ENCODE data around the gene SLC6A1.
A peak's percentile ranks its signal among the peaks of the same experiment; 100 is the strongest.

The SLC6A1 gene

DNA sequence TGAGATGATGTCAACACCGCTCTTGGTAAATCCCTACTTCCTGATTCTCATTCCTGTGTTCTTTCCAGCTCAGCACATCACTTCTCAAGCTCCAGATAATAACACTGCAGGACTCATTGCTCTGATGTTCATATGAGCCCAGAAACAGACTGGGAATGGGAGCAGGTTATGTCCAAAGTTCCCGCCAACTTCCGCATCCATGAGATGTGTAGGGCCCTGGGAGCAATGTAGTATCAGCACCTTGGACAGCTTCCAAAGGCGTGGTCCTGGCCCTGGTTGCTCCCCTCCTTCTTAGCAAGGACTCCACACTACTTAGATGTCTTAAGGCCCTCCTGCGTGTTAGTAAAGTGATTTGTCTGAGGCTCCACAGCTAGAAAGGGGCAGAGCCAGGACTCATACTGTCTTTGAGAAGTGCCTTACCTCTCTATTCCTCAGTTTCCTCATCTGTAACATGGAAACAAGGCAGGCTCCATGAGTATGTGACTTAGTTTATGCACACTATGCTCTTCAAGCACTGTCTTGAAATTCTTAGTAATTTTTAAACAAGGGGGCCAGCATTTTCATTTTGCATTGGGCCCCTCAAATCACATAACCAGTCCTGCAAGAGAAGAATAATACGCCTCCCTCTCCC is 27.9 kb upstream of the SLC6A1 start:
- in situ Hi-C loops (cut with MboI; ENCODE audit: low pct_unique_long_range_greater_than_20kb, low sequenced_read_pairs) = no loop called here
- DNase-seq = peak; percentile 49

- DNase-seq = no peak
- in situ Hi-C loops (cut with MboI; ENCODE audit: low pct_unique_long_range_greater_than_20kb, low sequenced_read_pairs) = no loop called here
These were observed 24.1 kb upstream of the SLC6A1 start for GRCh38 chr3:10968401-10968800.

DNA sequence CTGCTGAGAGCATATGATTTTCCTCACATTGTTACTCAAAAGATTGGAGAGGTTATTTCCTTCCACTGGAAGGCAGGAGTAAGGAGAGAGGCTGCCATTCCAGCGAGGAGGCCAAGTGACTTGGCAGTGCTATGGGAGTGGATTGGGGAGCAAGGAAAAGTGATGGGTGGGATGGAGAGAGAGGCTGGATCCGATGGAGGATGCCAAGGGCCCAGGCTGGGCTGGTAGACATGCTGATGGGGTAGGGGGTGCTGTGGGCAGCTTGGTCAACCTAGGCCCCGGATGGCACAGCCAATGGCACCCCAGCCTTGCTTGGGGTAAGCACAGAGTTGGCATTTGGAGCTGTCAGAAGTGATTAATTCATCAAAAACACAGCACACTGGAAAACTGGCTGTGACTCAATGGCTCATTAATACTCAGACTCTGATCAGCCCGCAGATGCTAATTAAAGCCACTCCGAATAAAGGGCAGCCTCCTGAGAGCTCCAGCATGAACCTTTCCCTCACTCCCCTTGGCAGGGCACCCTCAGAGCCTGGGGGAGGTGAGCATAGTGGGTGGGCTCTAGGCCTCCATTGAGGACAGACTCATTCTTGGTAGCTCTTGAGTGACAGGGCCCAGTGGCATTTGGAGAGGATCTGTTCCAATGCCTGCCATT is 22.1 kb upstream of the SLC6A1 start:
- in situ Hi-C loops (cut with MboI; ENCODE audit: low pct_unique_long_range_greater_than_20kb, low sequenced_read_pairs) = no loop called here
- no peak for DNase-seq

- in situ Hi-C loops (cut with MboI; ENCODE audit: low pct_unique_long_range_greater_than_20kb, low sequenced_read_pairs) = no loop called here
- no peak for DNase-seq
These were observed 20.3 kb upstream of the SLC6A1 start for GRCh38 chr3:10972072-10972782.

GRCh38 chr3:10973046-10973595 is 19.4 kb upstream of the SLC6A1 start:
- in situ Hi-C loops (cut with MboI; ENCODE audit: low pct_unique_long_range_greater_than_20kb, low sequenced_read_pairs) = no loop called here

DNA sequence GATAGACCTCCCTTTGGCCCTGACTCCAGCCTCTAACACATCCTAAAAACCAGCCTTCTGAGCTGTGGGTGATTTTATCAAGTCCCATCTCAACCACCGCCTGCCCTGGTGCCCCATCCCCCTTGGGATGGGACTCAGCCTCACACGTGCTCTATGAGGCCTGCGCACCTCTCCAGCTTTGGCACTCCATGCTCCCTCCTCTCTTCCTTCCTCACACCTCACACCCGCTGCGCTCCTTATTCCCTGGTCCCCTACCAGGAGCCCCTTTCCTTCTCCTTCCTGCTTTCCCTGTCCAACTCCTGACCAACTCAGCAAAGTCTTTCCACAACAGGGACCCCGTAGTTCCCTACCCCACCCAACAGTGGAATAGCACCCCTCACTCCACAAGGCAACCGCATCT is 18.4 kb upstream of the SLC6A1 start:
- DNase-seq = no peak
- in situ Hi-C loops (cut with MboI; ENCODE audit: low pct_unique_long_range_greater_than_20kb, low sequenced_read_pairs) = no loop called here

More at GRCh38 chr3:10973046-10973595, 19.4 kb upstream of the SLC6A1 start:
- DNase-seq = no peak

GRCh38 chr3:10974746-10975375 is 17.7 kb upstream of the SLC6A1 start:
- in situ Hi-C loops (cut with MboI; ENCODE audit: low pct_unique_long_range_greater_than_20kb, low sequenced_read_pairs) = no loop called here
- no peak for DNase-seq

GRCh38 chr3:10975695-10976234 is 16.8 kb upstream of the SLC6A1 start:
- in situ Hi-C loops (cut with MboI; ENCODE audit: low pct_unique_long_range_greater_than_20kb, low sequenced_read_pairs) = no loop called here
- no peak for DNase-seq

DNA sequence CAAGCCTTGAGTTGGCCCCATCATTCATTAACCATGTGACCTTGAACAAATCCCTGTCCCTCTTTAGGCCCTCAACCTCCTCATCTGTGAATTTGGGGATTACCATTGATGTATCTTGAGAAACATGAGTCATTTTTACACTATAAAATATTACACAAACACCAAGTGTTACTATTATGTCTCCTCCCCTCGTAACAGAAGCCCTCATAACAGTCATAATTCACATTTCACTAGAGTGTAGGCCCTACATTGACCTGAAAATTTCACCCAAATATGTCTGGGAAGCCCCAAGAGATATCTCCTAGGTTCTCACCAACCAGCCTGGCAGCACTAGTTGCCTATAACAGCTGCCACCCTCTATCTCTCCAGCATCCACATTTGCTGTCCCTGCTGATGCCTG is 15.8 kb upstream of the SLC6A1 start:
- in situ Hi-C loops (cut with MboI; ENCODE audit: low pct_unique_long_range_greater_than_20kb, low sequenced_read_pairs) = no loop called here
- no peak for DNase-seq

GRCh38 chr3:10977892-10978510 is 14.5 kb upstream of the SLC6A1 start:
- in situ Hi-C loops (cut with MboI; ENCODE audit: low pct_unique_long_range_greater_than_20kb, low sequenced_read_pairs) = no loop called here
- no peak for DNase-seq

DNA sequence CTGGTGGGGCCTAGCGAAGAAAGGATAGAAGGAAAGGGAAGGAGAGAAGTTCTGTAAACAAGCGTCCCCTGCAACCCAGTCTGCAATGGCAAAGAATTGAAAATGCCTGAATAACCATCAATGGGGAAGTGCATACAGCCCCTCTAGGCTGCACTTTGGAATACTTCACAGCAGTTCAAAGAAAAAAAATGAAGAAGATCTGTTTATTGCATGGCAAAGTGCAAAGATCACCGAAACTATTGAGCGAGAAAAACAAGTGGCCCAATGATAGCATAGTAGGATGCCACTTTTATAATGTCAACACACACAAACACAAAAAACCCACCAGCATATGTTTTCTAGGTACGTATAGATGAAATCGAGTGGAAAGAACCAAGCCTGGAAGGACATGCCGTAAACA is 13.6 kb upstream of the SLC6A1 start:
- in situ Hi-C loops (cut with MboI; ENCODE audit: low pct_unique_long_range_greater_than_20kb, low sequenced_read_pairs) = no loop called here

DNA sequence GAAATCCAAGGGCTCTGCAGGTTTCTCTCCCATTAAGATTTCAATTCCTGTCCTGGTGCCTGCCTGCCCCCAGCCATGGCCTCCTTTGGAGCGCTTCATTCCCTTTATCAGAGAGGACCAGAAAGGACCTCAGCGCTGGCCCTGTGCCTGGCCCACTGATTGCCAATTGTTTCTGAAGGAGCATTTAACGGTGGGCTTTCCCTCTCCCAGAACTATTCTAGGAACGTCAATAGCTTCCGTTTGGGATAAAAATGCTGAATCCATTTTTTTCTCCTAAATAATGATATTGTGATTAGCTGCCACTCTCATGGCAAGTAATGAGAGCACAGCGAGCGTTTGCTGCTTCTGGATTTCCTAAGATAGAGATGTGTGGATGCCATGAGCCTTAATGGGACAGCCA is 12.2 kb upstream of the SLC6A1 start:
- in situ Hi-C loops (cut with MboI; ENCODE audit: low pct_unique_long_range_greater_than_20kb, low sequenced_read_pairs) = no loop called here
- DNase-seq = no peak

More for the DNA sequence above, 13.6 kb upstream of the SLC6A1 start:
- DNase-seq = no peak

DNA sequence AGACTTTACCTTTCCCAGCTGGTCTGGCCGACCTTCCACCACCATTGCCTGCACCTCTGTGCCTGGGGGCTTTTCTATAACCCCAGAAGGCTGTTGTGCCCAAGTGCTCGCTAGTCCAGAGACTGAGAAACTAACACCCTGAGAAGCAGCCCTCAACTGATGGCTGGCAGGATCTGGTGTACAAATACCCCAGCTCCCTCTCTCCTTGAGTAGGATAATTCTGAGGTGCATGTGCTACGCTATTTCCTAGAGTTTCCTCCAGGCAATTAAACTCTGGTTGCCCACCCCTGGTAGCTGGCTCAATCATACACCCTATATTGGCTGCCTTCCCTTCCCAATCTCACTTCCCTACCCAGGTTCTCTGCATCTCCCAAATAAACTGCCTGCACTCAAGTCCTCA is 11.5 kb upstream of the SLC6A1 start:
- in situ Hi-C loops (cut with MboI; ENCODE audit: low pct_unique_long_range_greater_than_20kb, low sequenced_read_pairs) = no loop called here
- DNase-seq = no peak

GRCh38 chr3:10981961-10982360 is 10.6 kb upstream of the SLC6A1 start:
- in situ Hi-C loops (cut with MboI; ENCODE audit: low pct_unique_long_range_greater_than_20kb, low sequenced_read_pairs) = no loop called here
- DNase-seq = no peak

- in situ Hi-C loops (cut with MboI; ENCODE audit: low pct_unique_long_range_greater_than_20kb, low sequenced_read_pairs) = no loop called here
- DNase-seq = no peak
These were observed 9.8 kb upstream of the SLC6A1 start for GRCh38 chr3:10982782-10983181.

DNA sequence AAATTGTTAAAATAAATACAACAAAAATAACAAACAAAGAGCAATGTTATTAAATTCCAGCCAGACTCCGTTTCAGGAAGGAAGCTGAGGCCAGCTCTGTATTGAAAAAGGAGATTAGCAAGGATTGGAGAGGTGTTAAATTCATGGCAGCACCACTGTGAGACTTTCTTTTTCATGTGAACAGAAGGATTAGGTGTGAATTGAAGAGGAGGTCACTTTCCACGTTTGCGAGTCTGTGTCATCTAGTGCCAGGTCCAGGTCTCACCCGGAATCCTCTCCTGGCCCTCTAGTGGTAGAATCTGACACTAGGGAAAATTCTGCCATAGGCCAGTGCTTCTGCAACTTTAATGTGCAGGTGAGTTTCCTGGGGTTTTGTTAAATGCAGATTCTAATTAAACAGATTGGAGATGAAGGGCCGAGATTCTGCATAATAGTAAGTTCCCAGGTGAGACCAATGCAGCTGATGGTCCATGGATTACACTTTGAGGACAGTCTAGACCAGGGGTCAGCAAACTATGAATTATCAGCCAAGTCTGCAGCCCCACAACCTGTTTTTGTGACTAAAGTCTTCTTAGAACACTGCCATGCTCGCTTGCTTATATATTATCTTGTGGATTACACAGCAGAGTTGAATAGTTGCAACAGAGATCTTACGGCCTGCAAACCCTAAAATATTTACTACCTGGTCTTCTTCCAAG is 9.2 kb upstream of the SLC6A1 start:
- DNase-seq = peak; percentile 45
- in situ Hi-C loops (cut with MboI; ENCODE audit: low pct_unique_long_range_greater_than_20kb, low sequenced_read_pairs) = no loop called here

DNA sequence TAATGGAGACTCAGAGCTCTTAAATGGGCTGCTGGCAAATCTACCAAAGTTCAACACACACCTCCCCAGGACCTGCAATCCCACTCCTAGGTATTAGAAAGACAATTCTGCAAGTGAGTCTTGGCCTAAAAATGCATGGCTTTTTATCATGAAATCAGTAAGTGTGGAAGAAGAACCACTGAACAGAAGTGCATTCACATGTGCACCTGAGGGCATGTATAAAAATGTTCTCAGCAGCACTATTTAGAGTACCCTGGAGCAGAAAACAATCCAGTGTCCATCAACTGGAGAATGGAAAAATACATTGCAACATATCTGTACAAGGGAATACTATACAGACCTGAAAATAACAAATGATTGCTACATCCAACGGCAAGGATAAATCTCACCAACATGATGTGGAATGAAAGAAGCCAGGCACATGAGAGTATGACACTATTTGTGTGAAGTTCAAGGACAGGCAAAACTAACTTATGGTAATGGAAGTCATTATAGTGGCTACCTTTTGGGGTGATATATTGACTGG is 8.1 kb upstream of the SLC6A1 start:
- DNase-seq = no peak
- in situ Hi-C loops (cut with MboI; ENCODE audit: low pct_unique_long_range_greater_than_20kb, low sequenced_read_pairs) = no loop called here

DNA sequence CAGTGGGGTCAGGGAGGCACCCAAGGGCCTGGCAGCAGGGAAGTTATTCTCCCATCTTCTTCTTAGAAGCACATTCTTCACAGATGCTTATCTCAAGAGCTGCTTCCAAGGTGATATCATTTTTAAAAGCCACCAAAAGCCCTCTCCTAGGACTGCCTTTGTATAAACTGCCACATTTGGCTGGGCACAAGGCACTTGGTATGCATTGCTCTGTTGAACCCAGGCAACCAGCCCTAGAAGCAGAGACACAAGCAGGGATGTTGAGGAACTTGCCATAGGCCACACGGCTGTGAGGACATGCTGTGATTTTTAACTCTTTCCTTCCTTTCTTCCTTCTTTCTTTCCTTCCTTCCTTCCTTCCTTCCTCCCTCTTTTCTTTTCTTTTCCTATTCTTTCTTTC is 7.4 kb upstream of the SLC6A1 start:
- in situ Hi-C loops (cut with MboI; ENCODE audit: low pct_unique_long_range_greater_than_20kb, low sequenced_read_pairs) = no loop called here

More for the DNA sequence above, 7.4 kb upstream of the SLC6A1 start:
- no peak for DNase-seq

All from KBM-7 (cell line).